Measurements from ENCODE around the gene LALBA.
A peak's percentile ranks its signal among the peaks of the same experiment; 100 is the strongest.
"Not testable (repeated sequence)": the region's sequence is repeated elsewhere in the genome, so short reads cannot be mapped to it uniquely, and the experiment has no call there.

Gene LALBA

GRCh38 chr12:48572326-48572725 lies 2.5 kb upstream of the LALBA start:
- Histone ChIP-seq H3K9ac (ENCODE audit: low read length) (no peak overlapping the region), H3K4me3 (ENCODE audit: low read length) (no peak overlapping the region), H3K9me3 (ENCODE audit: control insufficient read depth, low read length) (no peaks in the 10 kb centered on the region), H3K27me3 (replicated peaks; ENCODE audit: control insufficient read depth, insufficient read depth, low read length) (peaks cover 22% of the 10 kb centered on the region), H3K4me1 (ENCODE audit: control insufficient read depth, insufficient read depth, low read length) (no peaks in the 10 kb centered on the region), H3K36me3 (ENCODE audit: control insufficient read depth, insufficient read depth, low read length, severe bottlenecking) (no peaks in the 10 kb centered on the region)
- DNase-seq (ENCODE audit: low read depth): no peak

DNA sequence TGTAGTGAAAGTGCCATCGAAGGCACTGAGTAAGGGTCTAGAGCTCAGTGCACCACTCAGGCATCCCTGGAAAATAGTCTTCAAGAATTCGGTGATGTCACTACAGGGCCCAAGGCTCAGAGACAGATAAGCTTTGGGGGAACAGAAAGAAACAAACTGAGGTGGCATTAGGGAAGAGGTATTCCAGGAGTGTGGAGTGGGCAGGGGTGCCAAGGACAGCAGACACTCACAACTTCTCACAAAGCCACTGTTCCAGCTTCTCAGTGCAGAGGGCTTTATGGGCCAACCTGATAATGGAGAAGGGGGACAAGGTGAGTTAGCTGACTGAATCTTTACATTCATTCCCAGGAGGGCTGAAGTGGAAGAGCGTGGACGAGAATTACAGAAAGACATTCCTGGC lies 2.1 kb downstream of the LALBA start:
- no peaks in the 10 kb centered on the region for H3K4me1 ChIP-seq (ENCODE audit: control insufficient read depth, insufficient read depth, low read length)
- no peak overlapping the region for H3K4me3 ChIP-seq (ENCODE audit: low read length)
- H3K9ac ChIP-seq (ENCODE audit: low read length): no peak overlapping the region
- H3K36me3 ChIP-seq (ENCODE audit: control insufficient read depth, insufficient read depth, low read length, severe bottlenecking): no peaks in the 10 kb centered on the region
- peaks cover 36% of the 10 kb centered on the region for H3K27me3 ChIP-seq (replicated peaks; ENCODE audit: control insufficient read depth, insufficient read depth, low read length)
- H3K9me3 ChIP-seq (ENCODE audit: control insufficient read depth, low read length): no peaks in the 10 kb centered on the region
- no peak for DNase-seq (ENCODE audit: low read depth)

- Histone ChIP-seq H3K4me3 (ENCODE audit: low read length) (no peak overlapping the region), H3K4me1 (ENCODE audit: control insufficient read depth, insufficient read depth, low read length) (no peaks in the 10 kb centered on the region), H3K9ac (ENCODE audit: low read length) (no peak overlapping the region), H3K27me3 (replicated peaks; ENCODE audit: control insufficient read depth, insufficient read depth, low read length) (peaks cover 18% of the 10 kb centered on the region), H3K36me3 (ENCODE audit: control insufficient read depth, insufficient read depth, low read length, severe bottlenecking) (no peaks in the 10 kb centered on the region), H3K9me3 (ENCODE audit: control insufficient read depth, low read length) (no peaks in the 10 kb centered on the region)
- no peak for DNase-seq (ENCODE audit: low read depth)
Measured at GRCh38 chr12:48557919-48558318, 11.9 kb downstream of the LALBA start.

DNA sequence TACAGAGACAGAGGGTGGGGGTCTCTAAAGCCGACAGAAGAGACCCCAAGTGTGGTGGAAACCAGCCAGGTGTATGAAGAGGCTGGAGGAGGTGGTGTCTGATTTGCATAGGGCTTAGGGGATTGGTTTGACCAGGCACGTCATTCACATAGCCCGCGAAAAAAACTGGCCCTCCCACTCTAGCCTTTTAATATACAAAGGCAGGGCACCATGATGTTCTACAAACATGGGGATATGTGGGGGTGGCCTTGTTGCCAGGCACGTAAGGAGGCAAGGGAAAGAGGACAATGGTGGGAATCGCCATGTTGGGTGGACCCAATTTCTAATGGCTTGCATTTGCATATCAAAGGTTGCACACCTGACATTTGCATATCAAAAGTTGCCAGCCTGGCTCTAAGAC lies 13.2 kb downstream of the LALBA start:
- no peak overlapping the region for H3K9ac ChIP-seq (ENCODE audit: low read length)
- no peak for DNase-seq (ENCODE audit: low read depth)
- no peaks in the 10 kb centered on the region for H3K4me1 ChIP-seq (ENCODE audit: control insufficient read depth, insufficient read depth, low read length)
- H3K27me3 ChIP-seq (replicated peaks; ENCODE audit: control insufficient read depth, insufficient read depth, low read length): peaks cover 7% of the 10 kb centered on the region
- H3K36me3 ChIP-seq (ENCODE audit: control insufficient read depth, insufficient read depth, low read length, severe bottlenecking): no peaks in the 10 kb centered on the region
- H3K4me3 ChIP-seq (ENCODE audit: low read length): no peak overlapping the region
- H3K9me3 ChIP-seq (ENCODE audit: control insufficient read depth, low read length): no peaks in the 10 kb centered on the region

DNA sequence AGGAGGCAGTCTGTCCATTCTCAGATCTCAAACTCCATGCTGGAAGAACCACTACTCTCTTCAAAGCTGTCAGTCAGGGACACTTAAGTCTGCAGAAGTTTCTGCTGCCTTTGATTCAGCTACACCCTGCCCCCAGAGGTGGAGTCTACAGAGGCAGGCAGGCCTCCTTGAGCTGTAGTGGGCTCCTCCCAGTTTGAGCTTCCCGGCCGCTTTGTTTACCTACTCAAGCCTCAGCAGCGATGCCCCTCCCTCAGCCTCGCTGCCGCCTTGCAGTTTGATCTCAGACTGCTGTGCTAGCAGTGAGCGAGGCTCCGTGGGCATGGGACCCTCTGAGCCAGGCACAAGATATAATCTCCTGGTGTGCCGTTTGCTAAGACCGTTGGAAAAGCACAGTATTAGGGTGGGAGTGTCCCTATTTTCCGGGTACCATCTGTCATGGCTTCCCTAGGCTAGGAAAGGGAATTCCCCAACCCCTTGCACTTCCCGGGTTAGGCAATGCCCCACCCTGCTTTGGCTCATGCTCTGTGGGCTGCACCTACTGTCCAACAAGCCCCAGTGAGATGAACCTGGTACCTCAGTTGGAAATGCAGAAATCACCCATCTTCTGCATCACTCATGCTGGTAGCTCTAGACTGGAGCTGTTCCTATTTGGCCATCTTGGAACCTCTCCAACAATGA lies 16.0 kb downstream of the LALBA start:
- H3K9ac ChIP-seq (ENCODE audit: low read length); H3K4me3 ChIP-seq (ENCODE audit: low read length); DNase-seq (ENCODE audit: low read depth); H3K36me3 ChIP-seq (ENCODE audit: control insufficient read depth, insufficient read depth, low read length, severe bottlenecking); H3K27me3 ChIP-seq (replicated peaks; ENCODE audit: control insufficient read depth, insufficient read depth, low read length); H3K4me1 ChIP-seq (ENCODE audit: control insufficient read depth, insufficient read depth, low read length); H3K9me3 ChIP-seq (ENCODE audit: control insufficient read depth, low read length): not testable (repeated sequence)

DNA sequence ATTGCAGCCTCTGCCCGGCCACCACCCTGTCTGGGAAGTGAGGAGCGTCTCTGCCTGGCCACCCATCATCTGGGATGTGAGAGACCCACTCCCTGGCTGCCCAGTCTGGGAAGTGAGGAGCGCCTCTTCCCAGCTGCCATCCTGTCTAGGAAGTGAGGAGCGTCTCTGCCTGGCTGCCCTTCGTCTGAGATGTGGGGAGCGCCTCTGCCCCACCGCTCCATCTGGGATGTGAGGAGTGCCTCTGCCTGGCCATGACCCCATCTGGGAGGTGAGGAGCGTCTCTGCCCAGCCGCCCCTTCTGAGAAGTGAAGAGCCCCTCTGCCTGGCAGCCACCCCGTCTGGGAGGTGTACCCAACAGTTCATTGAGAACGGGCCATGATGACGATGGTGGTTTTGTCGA lies 18.2 kb downstream of the LALBA start:
- H3K36me3 ChIP-seq (ENCODE audit: control insufficient read depth, insufficient read depth, low read length, severe bottlenecking); H3K9me3 ChIP-seq (ENCODE audit: control insufficient read depth, low read length); DNase-seq (ENCODE audit: low read depth); H3K4me3 ChIP-seq (ENCODE audit: low read length); H3K9ac ChIP-seq (ENCODE audit: low read length); H3K4me1 ChIP-seq (ENCODE audit: control insufficient read depth, insufficient read depth, low read length); H3K27me3 ChIP-seq (replicated peaks; ENCODE audit: control insufficient read depth, insufficient read depth, low read length): not testable (repeated sequence)

GRCh38 chr12:48547012-48547411 lies 22.8 kb downstream of the LALBA start:
- H3K4me3 ChIP-seq (ENCODE audit: low read length); DNase-seq (ENCODE audit: low read depth); H3K4me1 ChIP-seq (ENCODE audit: control insufficient read depth, insufficient read depth, low read length); H3K36me3 ChIP-seq (ENCODE audit: control insufficient read depth, insufficient read depth, low read length, severe bottlenecking); H3K9ac ChIP-seq (ENCODE audit: low read length); H3K9me3 ChIP-seq (ENCODE audit: control insufficient read depth, low read length): not testable (repeated sequence)
- H3K27me3 ChIP-seq (replicated peaks; ENCODE audit: control insufficient read depth, insufficient read depth, low read length): peaks cover 19% of the 10 kb centered on the region

GRCh38 chr12:48545833-48546469 lies 23.9 kb downstream of the LALBA start:
- Histone ChIP-seq H3K9me3 (ENCODE audit: control insufficient read depth, low read length) (no peaks in the 10 kb centered on the region), H3K9ac (ENCODE audit: low read length) (no peak overlapping the region), H3K27me3 (replicated peaks; ENCODE audit: control insufficient read depth, insufficient read depth, low read length) (peaks cover 26% of the 10 kb centered on the region), H3K4me1 (ENCODE audit: control insufficient read depth, insufficient read depth, low read length) (no peaks in the 10 kb centered on the region), H3K36me3 (ENCODE audit: control insufficient read depth, insufficient read depth, low read length, severe bottlenecking) (no peaks in the 10 kb centered on the region), H3K4me3 (ENCODE audit: low read length) (no peak overlapping the region)
- no peak for DNase-seq (ENCODE audit: low read depth)

DNA sequence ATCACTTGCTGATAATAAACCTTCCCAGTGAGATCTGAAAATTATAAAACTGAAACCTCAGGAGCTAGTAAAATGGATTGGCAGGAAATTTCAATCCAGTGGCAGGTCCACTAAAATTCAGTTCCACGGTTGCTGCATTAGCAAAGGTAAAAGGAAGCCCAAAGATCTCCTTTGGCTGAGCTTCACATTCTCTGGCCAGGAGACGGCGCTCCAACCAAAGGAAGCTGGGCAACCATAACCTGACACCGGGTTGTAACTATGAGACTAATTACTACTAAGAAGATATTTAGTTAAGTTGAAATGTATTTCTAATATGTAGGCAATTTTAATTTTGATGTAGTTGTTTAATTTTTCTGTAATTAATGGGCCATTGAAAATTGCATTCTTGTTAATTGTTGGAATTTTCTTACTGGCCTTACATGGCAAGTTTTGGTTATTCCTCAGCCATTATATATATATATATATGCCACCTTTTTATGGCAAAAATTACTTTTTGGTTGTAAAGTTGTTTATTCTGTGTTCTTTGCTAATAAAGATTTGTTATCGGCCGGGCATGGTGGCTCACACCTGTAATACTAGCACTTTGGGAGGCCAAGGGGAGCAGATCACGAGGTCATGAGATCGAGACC lies 27.4 kb downstream of the LALBA start:
- H3K4me3 ChIP-seq (ENCODE audit: low read length): no peak overlapping the region
- DNase-seq (ENCODE audit: low read depth): peak; percentile 42
- no peak overlapping the region for H3K9ac ChIP-seq (ENCODE audit: low read length)

DNA sequence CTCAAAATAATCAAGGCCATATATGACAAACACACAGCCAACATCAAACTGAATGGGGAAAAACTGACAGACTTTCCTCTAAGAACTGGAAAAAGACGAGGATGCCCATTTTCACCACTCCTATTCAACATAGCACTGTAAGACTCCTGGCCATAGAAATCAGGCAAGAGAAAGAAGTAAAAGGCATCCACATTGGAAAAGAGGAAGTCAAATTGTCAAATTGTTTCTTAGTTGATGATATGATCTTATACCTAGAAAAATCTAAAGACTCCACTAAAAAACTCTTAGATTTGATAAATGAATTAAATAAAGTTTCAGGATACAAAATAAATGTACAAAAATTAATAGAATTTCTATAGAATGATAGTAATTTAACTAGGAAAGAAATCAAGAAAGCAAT lies 33.2 kb downstream of the LALBA start:
- H3K9ac ChIP-seq (ENCODE audit: low read length): no peak overlapping the region
- peaks cover 15% of the 10 kb centered on the region for H3K27me3 ChIP-seq (replicated peaks; ENCODE audit: control insufficient read depth, insufficient read depth, low read length)
- no peaks in the 10 kb centered on the region for H3K36me3 ChIP-seq (ENCODE audit: control insufficient read depth, insufficient read depth, low read length, severe bottlenecking)
- H3K4me3 ChIP-seq (ENCODE audit: low read length): no peak overlapping the region
- H3K9me3 ChIP-seq (ENCODE audit: control insufficient read depth, low read length): peaks cover 9% of the 10 kb centered on the region
- H3K4me1 ChIP-seq (ENCODE audit: control insufficient read depth, insufficient read depth, low read length): no peaks in the 10 kb centered on the region
- no peak for DNase-seq (ENCODE audit: low read depth)

More for the DNA sequence above, 27.4 kb downstream of the LALBA start:
- Histone ChIP-seq H3K36me3 (ENCODE audit: control insufficient read depth, insufficient read depth, low read length, severe bottlenecking) (no peaks in the 10 kb centered on the region), H3K9me3 (ENCODE audit: control insufficient read depth, low read length) (no peaks in the 10 kb centered on the region), H3K4me1 (ENCODE audit: control insufficient read depth, insufficient read depth, low read length) (no peaks in the 10 kb centered on the region), H3K27me3 (replicated peaks; ENCODE audit: control insufficient read depth, insufficient read depth, low read length) (peaks cover 31% of the 10 kb centered on the region)

GRCh38 chr12:48532601-48533000 lies 37.2 kb downstream of the LALBA start:
- no peak for DNase-seq (ENCODE audit: low read depth)
- Histone ChIP-seq H3K4me1 (ENCODE audit: control insufficient read depth, insufficient read depth, low read length) (no peaks in the 10 kb centered on the region), H3K27me3 (replicated peaks; ENCODE audit: control insufficient read depth, insufficient read depth, low read length) (peaks cover 4% of the 10 kb centered on the region), H3K9ac (ENCODE audit: low read length) (no peak overlapping the region), H3K36me3 (ENCODE audit: control insufficient read depth, insufficient read depth, low read length, severe bottlenecking) (no peaks in the 10 kb centered on the region), H3K9me3 (ENCODE audit: control insufficient read depth, low read length) (peaks cover 9% of the 10 kb centered on the region), H3K4me3 (ENCODE audit: low read length) (no peak overlapping the region)

Measured in adipocyte (in vitro differentiated cells).